SK-N-SH (cell line): ENCODE measurements around the gene ZNF341.

Experiments
- ELF1 ChIP-seq: IDR thresholded peaks from 2 replicates; pipeline ENCODE4 v1.4.0; 2012
- MAX ChIP-seq: IDR thresholded peaks from 2 replicates; pipeline ENCODE4 v1.4.0; 2012; ENCODE audit warnings: low read depth
- TAF1 ChIP-seq: IDR thresholded peaks from 2 replicates; pipeline ENCODE4 v1.6.1; 2012; ENCODE audit warnings: low read depth, mild to moderate bottlenecking, low read length, moderate library complexity, borderline replicate concordance
- TF ChIP-seq, protein P1 (sequence below): fragments of 200-600 bp; sonication (generic); IDR thresholded peaks from 2 replicates; pipeline ENCODE4 v1.6.1; 2017; ENCODE audit warnings: antibody characterized with exemption, mild to moderate bottlenecking, moderate library complexity
- TF ChIP-seq, protein P2 (sequence below): fragments of 150-350 bp; IDR thresholded peaks from 2 replicates; pipeline ENCODE4 v1.6.1; 2017; ENCODE audit warnings: antibody characterized with exemption, low read length, low read depth, borderline replicate concordance

DNA sequence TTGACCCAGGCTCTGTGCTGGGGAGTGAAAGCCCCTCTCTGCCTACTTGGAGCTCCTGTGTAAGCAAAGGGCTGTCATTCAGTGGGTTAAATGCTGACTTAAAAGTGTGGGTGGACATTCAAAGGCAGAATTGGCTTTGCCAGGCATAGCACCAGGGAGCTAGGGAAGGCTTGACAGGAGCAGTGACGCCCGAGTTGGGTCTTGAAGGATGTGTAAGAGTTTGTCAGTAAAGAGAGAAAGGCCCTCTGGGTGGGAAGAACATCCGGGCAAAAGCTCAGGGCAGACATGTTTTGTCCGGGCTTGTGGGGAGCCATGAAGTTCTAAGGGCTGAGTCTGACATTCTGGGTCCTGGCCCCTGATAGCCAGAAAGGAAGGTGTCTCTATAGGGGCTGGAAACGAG, 51.5 kb downstream of the ZNF341 start:
- no peak for TF ChIP-seq ELF1
- TF ChIP-seq, protein P1, sequence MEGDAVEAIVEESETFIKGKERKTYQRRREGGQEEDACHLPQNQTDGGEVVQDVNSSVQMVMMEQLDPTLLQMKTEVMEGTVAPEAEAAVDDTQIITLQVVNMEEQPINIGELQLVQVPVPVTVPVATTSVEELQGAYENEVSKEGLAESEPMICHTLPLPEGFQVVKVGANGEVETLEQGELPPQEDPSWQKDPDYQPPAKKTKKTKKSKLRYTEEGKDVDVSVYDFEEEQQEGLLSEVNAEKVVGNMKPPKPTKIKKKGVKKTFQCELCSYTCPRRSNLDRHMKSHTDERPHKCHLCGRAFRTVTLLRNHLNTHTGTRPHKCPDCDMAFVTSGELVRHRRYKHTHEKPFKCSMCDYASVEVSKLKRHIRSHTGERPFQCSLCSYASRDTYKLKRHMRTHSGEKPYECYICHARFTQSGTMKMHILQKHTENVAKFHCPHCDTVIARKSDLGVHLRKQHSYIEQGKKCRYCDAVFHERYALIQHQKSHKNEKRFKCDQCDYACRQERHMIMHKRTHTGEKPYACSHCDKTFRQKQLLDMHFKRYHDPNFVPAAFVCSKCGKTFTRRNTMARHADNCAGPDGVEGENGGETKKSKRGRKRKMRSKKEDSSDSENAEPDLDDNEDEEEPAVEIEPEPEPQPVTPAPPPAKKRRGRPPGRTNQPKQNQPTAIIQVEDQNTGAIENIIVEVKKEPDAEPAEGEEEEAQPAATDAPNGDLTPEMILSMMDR, result no peak
- TF ChIP-seq, protein P2, sequence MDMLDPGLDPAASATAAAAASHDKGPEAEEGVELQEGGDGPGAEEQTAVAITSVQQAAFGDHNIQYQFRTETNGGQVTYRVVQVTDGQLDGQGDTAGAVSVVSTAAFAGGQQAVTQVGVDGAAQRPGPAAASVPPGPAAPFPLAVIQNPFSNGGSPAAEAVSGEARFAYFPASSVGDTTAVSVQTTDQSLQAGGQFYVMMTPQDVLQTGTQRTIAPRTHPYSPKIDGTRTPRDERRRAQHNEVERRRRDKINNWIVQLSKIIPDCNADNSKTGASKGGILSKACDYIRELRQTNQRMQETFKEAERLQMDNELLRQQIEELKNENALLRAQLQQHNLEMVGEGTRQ, result no peak
- no peak for TF ChIP-seq TAF1
- TF ChIP-seq MAX, result no peak
